Uterus (tissue), 4 donors: ENCODE measurements around the gene EGLN2. TPM values are rescaled to one million over a fixed set of nuclear protein-coding genes. Genes with fewer than 3 reads are reported as not detected.

Experiments used
- DNase-seq, 2 donors: peaks; one replicate each; pipeline ENCODE4 v3.0.0-alpha.2; 2019 to 2020
- H3K27ac ChIP-seq, 2 donors: fragments of 200-600 bp; sonication (generic); 1 replicate in 1 of 2; 2 replicates in 1 of 2; pipeline ENCODE4 v1.5.1; 2016 to 2018
- H3K27me3 ChIP-seq, 2 donors: fragments of 200-600 bp; sonication (generic); one replicate each; pipeline ENCODE4 v1.5.1; 2018 to 2019; ENCODE audit warnings: control low read depth in 1 of 2
- H3K36me3 ChIP-seq, 2 donors: fragments of 200-600 bp; sonication (generic); one replicate each; pipeline ENCODE4 v1.5.1; 2019; ENCODE audit warnings: control low read depth in 1 of 2
- H3K4me1 ChIP-seq, 2 donors: fragments of 200-600 bp; sonication (generic); one replicate each; pipeline ENCODE4 v1.5.1; 2018 to 2019; ENCODE audit warnings: control low read depth in 1 of 2
- H3K4me3 ChIP-seq, 2 donors: fragments of 200-600 bp; sonication (generic); 1 replicate in 1 of 2; 2 replicates in 1 of 2; pipeline ENCODE4 v1.5.1; 2018 to 2019; ENCODE audit warnings: mild to moderate bottlenecking in 1 of 2
- H3K9me3 ChIP-seq, 2 donors: fragments of 200-600 bp; sonication (generic); one replicate each; pipeline ENCODE4 v1.5.1; 2019; ENCODE audit warnings: control low read depth in 1 of 2
- POLR2A ChIP-seq, 2 donors: fragments of 450-650 bp; IDR thresholded peaks; one replicate each; pipeline ENCODE4 v1.6.1; 2016; ENCODE audit warnings: antibody characterized with exemption in 2 of 2, mild to moderate bottlenecking in 1 of 2, moderate library complexity in 1 of 2
- intact Hi-C: fragments of 100-400 bp; cut with DNase I; formaldehyde crosslinking; loops from one replicate; pipeline ENCODE4 v1.15.1; 2023; ENCODE audit warnings: low total_unique reads
- total RNA-seq, 4 donors: library from RNA; depleted of rRNA in 3 of 4; stranded (reverse); fragments of >200 nt in 3 of 4; gene quantifications; one replicate each; pipeline versions ENCODE4 v1.1.0 to v1.2.4, GENCODE V29; 2014 to 2023
- TF ChIP-seq, protein P1 (sequence below), 4 experiments: fragments of 200-600 bp in 2 of 4; fragments of 450-650 bp in 2 of 4; sonication (generic) in 2 of 4; IDR thresholded peaks; one replicate each; pipeline ENCODE4 v1.5.1; 2016 to 2019; ENCODE audit warnings: antibody characterized with exemption in 4 of 4, mild to moderate bottlenecking in 2 of 4, moderate library complexity in 1 of 4
- donor health status: DM: yes; HTN: yes; CAD: no.

Gene EGLN2
- total RNA-seq, 4 donors from 2014 or later = 33.2 to 164 (median 78.1) TPM

GRCh38 chr19:40774916-40775631, 23.9 kb upstream of the EGLN2 start, which contains the start of gene MIA:
Gene MIA (plus strand): TSS chr19:40775521. CDS start chr19:40775543, 22 bp downstream.
- DNase-seq = no peak
- no peak within 1 kb of the TSS for H3K4me3 ChIP-seq
- H3K27me3 ChIP-seq = no peaks in the 10 kb centered on the region
- intact Hi-C loops = no loop called here
- TF ChIP-seq, protein P1, sequence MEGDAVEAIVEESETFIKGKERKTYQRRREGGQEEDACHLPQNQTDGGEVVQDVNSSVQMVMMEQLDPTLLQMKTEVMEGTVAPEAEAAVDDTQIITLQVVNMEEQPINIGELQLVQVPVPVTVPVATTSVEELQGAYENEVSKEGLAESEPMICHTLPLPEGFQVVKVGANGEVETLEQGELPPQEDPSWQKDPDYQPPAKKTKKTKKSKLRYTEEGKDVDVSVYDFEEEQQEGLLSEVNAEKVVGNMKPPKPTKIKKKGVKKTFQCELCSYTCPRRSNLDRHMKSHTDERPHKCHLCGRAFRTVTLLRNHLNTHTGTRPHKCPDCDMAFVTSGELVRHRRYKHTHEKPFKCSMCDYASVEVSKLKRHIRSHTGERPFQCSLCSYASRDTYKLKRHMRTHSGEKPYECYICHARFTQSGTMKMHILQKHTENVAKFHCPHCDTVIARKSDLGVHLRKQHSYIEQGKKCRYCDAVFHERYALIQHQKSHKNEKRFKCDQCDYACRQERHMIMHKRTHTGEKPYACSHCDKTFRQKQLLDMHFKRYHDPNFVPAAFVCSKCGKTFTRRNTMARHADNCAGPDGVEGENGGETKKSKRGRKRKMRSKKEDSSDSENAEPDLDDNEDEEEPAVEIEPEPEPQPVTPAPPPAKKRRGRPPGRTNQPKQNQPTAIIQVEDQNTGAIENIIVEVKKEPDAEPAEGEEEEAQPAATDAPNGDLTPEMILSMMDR (IDR thresholded peaks at IDR 0.05) = no peak
- TF ChIP-seq POLR2A (IDR thresholded peaks at IDR 0.05) = no peak
- no peak within 1 kb of the TSS for H3K27ac ChIP-seq
- peaks cover 0 to 7% of the 10 kb centered on the region in 2 donors for H3K4me1 ChIP-seq
- no peaks in the 10 kb centered on the region for H3K9me3 ChIP-seq
- no peaks in the 10 kb centered on the region for H3K36me3 ChIP-seq

GRCh38 chr19:40775632-40776022, 23.4 kb upstream of the EGLN2 start:
- H3K27ac ChIP-seq = no peak overlapping the region
- TF ChIP-seq, protein P1 (IDR thresholded peaks at IDR 0.05) = no peak
- no peak for TF ChIP-seq POLR2A (IDR thresholded peaks at IDR 0.05)
- H3K36me3 ChIP-seq = no peaks in the 10 kb centered on the region
- intact Hi-C loops = no loop called here
- H3K27me3 ChIP-seq = no peaks in the 10 kb centered on the region
- DNase-seq = no peak
- no peaks in the 10 kb centered on the region for H3K9me3 ChIP-seq
- H3K4me3 ChIP-seq = no peak overlapping the region
- H3K4me1 ChIP-seq = peaks cover 0 to 7% of the 10 kb centered on the region in 2 donors

DNA sequence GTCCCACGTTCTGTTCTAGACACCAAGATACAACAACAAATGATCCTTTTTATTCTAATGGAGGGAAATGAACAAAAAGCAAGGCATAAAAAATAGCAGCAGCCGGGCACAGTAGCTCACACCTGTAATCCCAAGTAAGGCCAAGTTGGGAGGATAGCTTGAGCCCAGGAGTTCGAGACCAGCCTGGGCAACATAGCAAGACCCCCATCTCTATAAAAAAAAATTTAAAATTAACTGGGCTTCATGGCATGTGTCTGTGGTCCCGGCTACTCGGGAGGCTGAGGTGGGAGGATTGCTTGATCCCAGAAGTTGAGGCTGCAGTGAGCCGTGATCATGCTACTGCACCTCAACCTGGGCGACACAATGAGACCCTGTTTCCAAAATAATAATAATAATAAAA, 22.6 kb upstream of the EGLN2 start:
- TF ChIP-seq, protein P1 (IDR thresholded peaks at IDR 0.05) = no peak
- TF ChIP-seq POLR2A (IDR thresholded peaks at IDR 0.05) = no peak
- no peaks in the 10 kb centered on the region for H3K9me3 ChIP-seq
- peak overlapping the region; percentile 96 to 98 for H3K27ac ChIP-seq
- no peak for DNase-seq
- no peak overlapping the region for H3K4me3 ChIP-seq
- no peaks in the 10 kb centered on the region for H3K36me3 ChIP-seq
- intact Hi-C loops = no loop called here
- H3K27me3 ChIP-seq = no peaks in the 10 kb centered on the region
- H3K4me1 ChIP-seq = peaks cover 0 to 7% of the 10 kb centered on the region in 2 donors

DNA sequence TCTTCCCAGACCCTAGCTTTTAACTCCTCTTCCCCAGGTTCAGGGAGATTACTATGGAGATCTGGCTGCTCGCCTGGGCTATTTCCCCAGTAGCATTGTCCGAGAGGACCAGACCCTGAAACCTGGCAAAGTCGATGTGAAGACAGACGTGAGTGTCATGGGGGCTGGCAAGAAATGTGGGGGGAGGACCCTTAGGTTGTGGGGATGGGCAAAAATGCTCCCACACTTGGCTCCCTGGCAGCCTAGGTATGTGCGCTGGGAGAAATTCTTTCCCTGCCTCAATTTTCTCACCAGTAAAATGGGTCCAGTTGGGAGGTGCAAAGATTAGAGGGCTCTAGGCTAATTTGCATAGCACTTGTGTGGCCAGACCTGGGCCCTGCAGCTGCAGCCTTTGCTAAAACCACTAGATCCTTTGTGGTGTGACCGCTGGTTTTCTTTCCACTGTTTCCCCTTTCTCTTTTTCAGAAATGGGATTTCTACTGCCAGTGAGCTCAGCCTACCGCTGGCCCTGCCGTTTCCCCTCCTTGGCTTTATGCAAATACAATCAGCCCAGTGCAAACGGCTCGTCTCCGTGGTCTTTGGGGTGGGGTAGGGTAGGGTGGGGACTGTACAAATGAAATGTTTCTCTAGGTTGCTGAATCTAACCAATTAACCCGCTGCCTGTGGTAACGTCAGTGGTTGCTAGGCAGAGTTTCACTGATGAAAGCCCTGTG, 21.9 kb upstream of the EGLN2 start:
- Histone ChIP-seq H3K4me3 (peak overlapping the region; percentile 71 to 81), H3K36me3 (no peaks in the 10 kb centered on the region), H3K9me3 (no peaks in the 10 kb centered on the region), H3K27me3 (no peaks in the 10 kb centered on the region), H3K4me1 (peaks cover 0 to 7% of the 10 kb centered on the region in 2 donors), H3K27ac (peak overlapping the region; percentile 96 to 98)
- TF ChIP-seq, protein P1 (IDR thresholded peaks at IDR 0.05) = no peak
- no peak for TF ChIP-seq POLR2A (IDR thresholded peaks at IDR 0.05)
- intact Hi-C loops = no loop called here
- DNase-seq = peak; percentile 85 to 95

- no peak for DNase-seq
- intact Hi-C loops = no loop called here
- H3K27me3 ChIP-seq = no peaks in the 10 kb centered on the region
- TF ChIP-seq POLR2A (IDR thresholded peaks at IDR 0.05) = no peak
- TF ChIP-seq, protein P1 (IDR thresholded peaks at IDR 0.05) = no peak
- peak overlapping the region; percentile 71 to 81 for H3K4me3 ChIP-seq
- H3K36me3 ChIP-seq = no peaks in the 10 kb centered on the region
- peak overlapping the region; percentile 96 to 98 for H3K27ac ChIP-seq
- H3K9me3 ChIP-seq = no peaks in the 10 kb centered on the region
- H3K4me1 ChIP-seq = peaks cover 0 to 7% of the 10 kb centered on the region in 2 donors
These were observed 21.4 kb upstream of the EGLN2 start for GRCh38 chr19:40777645-40777936.
